HG03108 (cell line): ENCODE measurements around the gene ABCA1.

Experiments used
- ATAC-seq: cut with Tn5 transposase; IDR thresholded peaks from one replicate; pipeline ENCODE4 v1.9.1; 2021; ENCODE audit warnings: moderate library complexity; ENCODE audit not compliant: unreplicated experiment

ABCA1 gene

DNA sequence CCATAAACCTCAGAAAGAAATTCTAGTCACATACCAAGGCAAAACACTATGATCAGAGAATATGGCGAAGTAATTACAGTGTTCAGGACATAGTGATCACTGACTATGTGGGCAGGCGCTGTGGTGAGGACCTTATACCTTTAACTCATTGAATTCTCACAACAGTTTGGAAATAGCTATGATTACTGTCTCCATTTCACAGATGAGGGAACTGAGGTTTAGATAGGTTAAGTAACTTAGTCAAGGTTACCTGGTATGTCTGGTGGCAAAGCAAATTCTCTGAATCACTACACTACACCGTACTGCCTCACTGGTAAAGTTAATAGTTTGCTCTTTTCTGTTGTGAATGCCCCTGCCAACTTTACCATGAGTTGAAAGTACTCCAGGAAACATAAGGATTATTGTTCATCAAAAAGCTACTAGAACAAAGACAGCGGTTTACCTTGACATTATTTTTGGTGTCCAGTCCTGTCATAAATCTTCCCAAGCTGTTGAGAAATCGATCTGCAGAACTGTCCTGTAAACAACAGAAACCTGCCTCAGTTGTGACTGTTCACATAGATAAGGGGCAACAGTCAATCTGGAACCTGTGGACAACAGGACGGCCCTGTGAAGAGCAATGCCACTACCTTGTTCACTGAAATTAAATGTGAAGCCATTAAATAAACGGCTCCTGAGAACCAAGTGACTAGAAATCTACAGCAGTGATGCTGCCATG is 127.7 kb downstream of the ABCA1 start:
- no peak for ATAC-seq

DNA sequence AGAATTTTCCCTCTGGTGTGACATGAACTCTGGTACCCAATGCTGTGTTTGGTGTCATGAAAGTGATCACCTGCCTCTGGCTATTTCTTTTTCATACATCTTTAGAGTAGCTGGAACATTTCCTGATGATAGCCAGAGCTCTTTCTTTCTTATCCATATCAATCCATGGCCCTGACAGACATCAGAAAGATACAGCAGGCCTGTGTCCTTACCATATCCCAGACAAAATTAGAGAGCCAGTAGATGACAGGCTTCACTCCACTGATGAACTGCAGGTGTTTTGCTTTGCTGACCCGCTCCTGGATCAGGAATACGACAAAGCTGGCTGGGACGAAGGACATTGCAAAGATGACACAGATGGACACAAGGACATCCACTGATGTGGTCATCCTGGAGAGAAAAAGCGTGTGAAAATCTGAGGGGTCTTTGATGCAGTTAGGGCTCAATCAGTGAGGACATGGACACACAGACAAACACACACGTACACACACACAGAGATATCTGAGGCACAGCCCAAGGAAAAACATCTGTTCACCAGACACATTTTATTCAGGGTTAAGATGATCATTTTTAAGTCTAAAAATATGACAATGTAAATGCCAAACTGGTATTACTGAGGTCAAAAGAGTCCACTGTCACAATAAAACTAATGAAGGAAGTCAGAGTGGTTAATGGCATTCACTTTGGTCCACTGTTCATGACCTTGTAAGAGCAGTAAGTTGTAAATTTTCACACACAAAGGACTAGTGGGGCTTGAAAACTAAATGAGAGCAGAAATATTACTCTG is 129.6 kb downstream of the ABCA1 start:
- ATAC-seq = no peak

DNA sequence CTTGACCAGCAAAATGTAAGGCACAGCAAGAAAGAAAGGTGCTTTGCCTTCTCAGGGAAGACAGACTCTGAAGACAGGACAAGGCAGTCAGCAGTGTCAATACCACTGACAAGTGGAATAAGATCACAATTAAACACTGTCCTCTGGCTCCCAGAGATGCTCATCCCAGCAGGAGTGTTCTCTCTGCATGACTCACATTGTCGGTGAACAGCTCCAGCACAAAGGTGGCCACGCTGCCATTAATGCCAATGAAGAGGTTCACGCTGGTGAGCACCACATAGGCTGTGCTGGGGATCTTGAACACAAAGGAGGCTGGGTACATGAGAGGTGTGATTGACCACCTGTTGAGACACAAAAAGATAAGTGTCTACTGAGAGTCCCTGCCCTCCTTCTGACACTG is 132.1 kb downstream of the ABCA1 start:
- ATAC-seq = no peak

DNA sequence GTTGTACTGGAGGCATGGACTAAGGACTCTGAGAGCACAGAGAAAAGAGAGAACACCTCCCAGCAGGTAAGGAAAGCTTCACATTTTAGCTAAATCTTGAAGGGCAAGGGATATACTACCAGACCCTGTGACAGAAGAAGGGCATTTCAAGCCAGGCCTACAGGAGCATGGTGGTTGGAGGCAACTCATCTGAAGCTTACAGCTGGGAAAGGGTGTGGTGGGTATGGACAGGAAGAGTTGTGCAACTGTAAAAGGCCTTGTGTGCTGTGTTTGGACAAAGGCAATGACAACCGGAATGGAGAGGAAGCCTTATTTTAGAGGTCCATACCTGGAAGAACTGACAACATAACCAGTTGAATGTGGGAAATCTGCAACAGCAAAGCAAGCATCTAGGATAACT is 132.9 kb downstream of the ABCA1 start:
- no peak for ATAC-seq

DNA sequence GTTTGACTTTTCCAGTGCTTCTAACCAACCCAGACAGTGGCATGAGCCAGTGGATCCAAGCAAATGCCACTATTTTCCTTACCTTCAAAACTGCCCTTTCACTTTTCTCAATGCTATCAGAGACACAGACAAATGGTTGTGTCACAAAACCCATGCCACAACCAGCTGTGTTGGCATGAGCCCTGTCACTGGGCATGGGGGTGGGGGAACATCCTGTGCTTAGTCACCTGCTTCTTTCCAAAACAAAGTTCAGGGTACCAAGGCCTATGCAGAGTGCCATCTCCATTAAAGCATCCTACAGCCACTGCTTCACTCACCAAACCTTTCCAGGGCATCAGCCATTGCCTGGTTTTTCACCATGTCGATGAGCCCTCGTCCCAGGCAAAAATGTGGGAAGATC is 133.9 kb downstream of the ABCA1 start:
- ATAC-seq = no peak

DNA sequence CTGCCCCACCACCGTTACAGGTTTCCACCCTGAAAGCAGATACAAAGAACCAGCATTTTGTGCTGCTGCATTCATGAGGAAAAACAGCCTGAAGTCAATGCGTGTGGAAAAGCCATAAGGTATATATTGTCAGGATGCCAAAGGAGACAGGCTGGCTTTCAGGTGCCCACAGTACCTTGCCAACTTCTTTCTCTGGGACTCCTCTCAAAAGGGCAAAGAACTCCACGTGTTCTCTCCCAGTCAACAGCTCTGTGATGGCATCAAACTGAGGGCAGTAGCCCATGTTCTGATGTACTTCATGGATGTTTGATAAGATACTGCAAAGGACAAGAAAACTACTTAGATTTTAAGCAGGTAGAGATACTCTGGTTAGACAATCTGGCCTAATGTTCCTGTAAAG is 139.7 kb downstream of the ABCA1 start:
- no peak for ATAC-seq

DNA sequence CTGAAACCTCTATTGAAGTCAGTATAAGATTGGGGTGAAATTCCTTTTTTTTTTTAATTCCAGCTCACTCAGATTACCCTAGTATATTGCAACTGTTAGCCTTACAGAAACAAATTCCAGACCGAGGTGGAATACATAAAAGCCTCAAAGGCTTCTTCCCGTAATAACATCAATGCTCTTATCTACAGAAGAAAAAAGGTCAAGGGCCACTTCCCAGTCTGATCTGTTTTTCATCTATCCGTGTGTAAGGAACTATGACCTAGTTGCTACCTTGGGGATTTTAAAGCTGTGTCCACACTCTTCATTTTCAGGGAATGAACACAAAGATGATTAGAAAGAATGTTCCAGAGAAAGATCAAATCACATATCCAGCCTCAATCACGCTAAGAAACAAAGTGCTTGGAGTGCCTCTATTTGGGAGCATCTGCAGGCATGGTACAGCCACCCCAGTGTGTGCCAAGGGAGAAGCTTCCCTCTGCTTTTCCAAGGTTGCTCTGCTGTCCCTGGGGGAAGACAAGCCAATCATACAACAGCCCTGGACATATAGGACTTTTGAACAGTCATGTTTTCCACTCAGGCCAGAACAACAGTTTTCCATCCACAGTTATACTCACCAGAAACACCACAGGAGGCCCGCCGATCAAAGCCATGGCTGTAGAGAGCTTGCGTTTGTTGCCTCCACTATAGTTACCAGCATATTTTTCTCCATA is 140.5 kb downstream of the ABCA1 start:
- ATAC-seq = no peak

DNA sequence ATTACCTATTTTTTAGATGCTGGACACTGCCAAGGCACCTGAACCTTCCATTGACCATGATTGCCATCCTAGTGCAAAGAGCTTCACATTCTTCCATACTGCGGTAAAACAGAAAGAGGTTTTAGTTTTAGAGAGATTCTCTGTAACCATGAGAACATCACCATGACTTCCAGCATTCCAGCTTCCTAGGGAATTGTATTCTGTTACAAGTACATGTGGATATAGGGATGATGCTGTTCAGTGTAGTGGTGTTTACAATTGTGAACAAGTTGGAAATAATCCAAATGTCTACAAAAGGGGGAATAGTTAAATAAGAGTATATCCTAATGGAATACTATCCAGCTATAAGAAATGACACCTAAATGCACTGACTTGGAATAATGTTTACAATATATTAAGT is 141.7 kb downstream of the ABCA1 start:
- no peak for ATAC-seq

DNA sequence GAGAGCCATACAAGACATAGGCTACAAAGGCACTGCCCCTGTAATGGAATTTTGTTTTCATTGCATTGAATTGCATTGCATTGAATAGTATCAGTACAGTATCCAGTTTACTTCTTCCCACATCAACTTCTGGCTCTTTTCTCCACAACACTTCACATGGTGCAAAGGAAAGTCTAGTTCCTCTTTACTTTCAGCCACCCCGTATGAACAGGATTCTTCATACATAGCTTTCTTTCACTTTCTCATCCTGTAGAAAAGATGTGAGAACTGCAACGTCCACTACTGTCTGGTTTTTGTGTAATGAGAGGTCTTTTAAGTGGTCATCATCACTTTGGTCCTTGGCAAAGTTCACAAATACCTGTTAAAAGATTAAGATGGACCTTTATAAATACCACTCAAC is 143.9 kb downstream of the ABCA1 start:
- ATAC-seq = peak; percentile 85

DNA sequence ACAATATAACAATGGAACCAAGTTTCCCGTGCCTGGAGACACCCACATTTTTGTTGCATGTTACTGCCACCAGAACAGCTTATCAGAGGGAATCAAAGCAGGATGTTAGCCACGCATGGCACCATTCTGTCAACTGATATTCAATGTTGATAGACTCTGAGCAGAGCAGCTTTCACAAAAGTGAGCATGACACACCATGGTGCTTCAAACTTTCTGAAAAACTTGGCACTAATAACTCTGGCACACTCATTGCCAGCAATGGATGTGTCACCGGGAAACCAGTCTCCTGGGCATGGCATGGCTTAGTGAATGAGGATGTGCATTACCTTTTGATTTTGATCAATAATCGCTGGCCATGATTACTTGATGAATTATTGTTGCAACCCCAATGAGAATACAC is 144.4 kb downstream of the ABCA1 start:
- no peak for ATAC-seq

DNA sequence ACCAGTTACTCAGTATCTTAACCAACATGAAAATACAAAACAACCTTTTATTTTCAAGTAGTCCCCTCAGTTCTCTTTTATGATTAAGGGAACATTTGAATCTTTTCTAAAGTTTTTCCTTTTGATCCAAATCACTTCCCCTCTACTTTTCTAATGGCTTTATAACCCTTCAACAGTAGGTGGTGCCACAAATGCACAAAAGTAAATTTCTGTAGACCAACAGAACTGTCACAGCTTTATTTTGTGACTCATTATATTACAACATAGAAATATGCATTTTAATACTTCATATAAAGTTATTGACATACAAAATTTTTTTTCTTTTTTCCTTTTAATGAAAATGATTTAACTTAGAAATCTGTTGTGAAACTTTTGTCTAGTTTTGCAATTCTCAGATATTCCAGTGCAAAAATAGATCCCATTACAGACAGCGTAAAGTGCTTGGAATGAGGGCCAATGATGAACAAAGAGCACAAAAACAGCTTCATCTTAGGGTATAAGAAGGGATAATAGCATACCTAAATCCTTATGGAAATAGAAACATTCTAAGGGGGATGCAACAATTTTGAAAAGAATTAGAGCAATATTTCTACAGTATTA is 147.1 kb downstream of the ABCA1 start:
- no peak for ATAC-seq

DNA sequence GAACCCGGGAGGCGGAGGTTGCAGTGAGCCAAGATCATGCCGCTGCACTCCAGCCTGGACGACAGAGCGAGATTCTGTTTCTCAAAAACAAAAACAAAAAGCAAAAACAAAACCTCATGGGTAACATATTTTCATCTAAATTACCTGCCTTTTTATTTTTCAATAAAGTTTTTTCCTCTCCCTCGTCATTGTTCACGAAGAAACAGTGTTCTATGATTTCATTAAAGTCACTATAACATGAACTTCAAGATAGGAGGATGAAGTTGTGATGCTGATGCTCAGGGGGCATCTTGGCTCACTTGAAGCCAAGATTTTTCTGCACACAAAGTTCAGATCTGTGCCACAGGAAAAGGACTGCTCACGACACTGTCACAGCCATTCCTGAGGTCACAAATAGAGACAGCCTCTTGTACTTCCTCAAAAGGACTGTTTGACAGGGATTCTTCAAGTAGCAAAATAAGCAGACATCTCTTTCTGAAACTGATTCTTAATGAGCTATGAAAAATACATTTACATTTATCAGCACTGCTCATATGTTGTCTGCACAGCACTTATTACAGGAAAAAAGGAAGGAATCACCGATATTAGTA is 147.9 kb downstream of the ABCA1 start:
- no peak for ATAC-seq

DNA sequence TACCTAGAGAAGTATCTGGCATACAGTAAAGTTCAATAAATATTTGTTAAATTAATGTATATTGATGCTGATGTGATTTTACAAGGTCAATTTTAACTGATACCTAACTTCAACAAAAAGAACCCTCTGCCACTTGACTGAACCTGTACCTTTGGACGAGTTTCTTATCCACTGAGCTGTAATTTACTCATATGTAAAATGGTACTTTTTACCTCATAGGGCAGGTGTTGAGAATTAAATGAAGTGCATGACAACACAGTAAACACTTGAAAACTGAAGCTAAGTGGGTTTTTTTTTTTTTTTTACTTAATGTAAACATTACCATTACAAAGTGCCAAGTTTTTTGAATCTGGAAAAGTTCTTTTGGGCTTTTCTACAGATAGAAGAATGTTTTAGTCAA is 148.6 kb downstream of the ABCA1 start:
- ATAC-seq = no peak

DNA sequence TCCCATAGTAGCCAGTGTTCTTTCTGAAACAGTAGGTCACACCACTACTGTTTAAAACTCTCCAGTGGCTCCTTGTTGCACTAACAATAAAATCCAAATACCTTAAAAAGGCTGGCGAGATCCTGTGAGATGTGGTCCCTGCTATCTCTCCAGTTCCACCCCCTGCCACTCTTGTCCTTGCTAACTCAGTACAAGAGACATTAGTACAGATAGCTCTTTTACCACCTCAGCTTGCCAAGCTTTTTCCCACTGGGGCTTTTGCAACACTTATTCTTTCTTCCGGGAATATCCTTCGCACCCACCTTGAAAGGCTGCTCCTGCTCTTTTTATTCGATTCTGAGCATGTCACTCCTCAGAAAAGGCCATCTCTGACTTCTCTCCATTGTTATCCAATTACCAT is 149.2 kb downstream of the ABCA1 start:
- ATAC-seq = no peak

DNA sequence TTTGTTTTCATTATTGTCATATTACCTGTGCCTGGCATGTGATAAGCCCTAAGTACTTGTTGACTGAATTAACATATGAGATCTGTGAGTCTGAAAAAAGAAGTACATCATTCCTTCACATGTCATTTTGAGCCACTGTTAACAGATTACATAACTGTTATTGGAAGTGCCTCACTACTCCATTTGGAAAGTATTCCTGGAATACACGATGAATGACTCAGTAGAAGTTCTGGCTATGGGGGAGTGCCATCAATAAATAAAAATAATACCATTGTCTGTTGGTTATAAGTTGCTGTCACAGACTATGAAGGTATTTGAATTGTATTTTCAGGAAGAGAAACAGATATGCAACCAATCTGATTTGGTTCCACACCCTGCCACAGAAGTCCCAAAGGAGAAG is 151.2 kb downstream of the ABCA1 start:
- ATAC-seq = no peak

DNA sequence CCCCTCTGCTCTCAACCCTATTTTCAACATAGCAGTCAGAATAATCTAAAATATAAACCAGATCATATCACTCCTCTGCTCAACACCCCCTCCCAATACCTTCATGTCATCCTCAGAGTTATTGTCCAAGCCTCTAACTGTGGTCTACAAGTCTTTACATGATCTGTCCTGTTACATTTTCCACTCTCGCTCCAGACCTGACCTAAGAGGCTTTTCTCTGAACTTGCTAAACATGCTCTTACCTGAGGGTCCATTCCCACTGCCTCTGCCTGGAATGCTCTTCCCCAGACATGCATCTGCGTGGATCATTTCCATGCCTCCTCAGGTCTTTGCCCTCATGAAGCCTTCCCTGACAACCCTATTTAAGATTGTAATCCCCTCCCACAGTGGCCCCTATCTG is 152.0 kb downstream of the ABCA1 start:
- ATAC-seq = no peak

DNA sequence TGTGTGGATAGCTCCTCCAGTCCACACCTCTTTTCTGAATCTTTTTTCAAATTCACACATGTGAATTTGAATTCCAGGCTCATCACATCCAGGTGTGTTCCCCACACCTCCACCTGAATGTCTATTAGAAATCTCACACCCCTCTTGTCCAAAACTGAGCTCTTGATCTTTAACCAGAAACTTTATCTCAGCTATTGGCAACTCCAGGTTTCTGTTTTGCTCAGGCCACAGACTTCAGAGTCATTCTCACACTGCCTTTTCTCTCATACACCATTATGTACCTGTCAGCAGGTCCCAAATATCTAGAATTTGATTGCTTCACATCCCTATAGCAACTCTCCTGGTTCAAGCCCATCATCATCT is 152.4 kb downstream of the ABCA1 start:
- ATAC-seq = peak; percentile 55

DNA sequence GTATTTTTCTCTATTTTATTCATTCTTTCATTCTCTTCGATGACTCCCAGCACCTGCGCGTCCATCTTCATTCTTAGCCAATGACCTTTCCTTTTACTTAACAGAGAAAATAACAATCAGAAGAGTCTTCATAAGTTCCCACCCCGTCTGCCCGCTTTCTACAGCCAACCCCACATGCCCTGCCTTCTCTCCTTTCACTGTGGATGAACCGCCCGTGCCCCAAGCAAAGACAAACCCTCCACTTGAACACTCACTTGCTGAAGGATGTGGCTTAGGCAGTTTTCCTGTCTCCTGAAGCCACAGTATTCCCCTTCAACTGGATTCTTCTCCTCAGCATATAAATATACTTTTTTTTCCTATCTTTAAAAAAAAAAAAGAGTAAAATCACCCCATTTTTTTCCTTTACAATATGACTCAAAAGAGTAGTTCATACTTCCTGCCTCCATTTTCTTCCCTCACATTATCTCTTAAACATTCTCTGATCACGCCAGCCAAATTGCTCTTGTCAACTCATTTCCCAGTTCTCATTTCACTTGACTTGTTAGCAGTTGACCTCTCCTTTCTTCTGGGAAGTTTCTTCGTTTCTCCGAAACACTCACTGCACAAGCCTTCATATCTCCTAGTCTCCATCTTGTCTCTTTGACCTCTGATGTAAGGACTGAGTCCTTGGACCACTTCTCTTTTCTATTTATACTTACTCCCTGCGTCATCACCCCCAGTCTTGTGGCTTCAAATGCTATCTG is 153.0 kb downstream of the ABCA1 start:
- ATAC-seq = peak; percentile 75

DNA sequence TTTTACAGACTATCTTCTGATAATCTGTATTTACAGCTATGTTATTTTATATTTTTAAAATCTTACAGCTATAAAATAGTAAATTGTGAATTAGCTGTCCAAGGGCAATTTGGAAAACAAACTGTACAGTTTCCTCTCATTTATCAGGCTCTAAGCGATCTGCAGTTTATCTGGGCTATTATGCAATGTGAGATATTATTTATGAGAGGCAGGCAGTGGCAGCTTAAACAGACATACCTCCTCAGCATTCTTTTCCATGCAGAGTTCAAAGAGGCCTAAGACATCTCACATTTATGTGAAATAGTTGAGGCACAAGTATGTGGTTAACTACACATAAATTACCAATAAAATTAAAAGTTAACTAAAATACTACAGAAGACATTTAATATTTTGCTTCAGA is 153.8 kb downstream of the ABCA1 start:
- ATAC-seq = no peak

DNA sequence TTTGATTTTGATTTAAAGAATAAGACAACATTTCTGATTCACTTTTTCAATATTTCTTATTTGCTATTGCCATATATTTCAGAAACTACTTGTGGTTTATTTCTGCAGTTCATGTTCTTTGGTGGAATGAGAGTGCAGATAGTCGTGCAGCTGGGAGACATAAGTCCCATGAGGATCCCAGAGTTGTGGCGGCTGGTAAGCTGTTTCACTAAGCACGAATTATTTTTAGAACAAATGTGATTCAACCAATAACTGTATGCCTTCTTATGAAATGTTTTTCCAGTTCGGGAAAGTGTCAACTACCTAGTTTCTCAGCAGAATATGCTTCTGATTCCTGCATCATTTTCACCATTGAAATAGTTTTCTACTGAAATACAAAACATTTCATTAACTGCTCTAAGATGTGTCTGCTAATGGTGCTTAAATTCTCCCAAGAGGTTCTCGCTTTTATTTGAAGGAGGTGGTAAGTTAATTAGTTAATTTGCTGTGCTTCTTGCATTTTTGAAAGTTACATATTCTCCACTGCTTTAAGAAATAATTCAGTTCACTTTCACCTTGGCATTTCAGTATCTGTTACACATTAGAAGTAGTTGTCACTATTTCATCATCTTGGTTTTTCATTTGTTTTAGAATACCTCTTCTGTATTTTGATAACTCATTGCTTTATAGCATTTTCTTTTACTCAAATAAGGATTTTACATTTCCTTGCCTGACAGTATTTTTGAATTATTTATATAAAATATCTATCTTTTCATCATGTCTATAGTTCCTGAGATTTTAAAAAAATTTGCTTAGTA is 155.0 kb downstream of the ABCA1 start:
- peak; percentile 36 for ATAC-seq
